GM12878 (cell line): ENCODE data around the gene VPS29.

Experiments used
- ATF3 ChIP-seq: IDR thresholded peaks from 2 replicates; pipeline ENCODE4 v1.6.1; 2011; ENCODE audit warnings: low read depth, mild to moderate bottlenecking, low read length, moderate library complexity, borderline replicate concordance; ENCODE audit errors: extremely low read depth
- BCL11A ChIP-seq: IDR thresholded peaks from 2 replicates; pipeline ENCODE4 v1.6.1; 2011; ENCODE audit warnings: low read depth, low read length
- EZH2 ChIP-seq: IDR thresholded peaks from 2 replicates; pipeline ENCODE4 v1.6.1; 2012; ENCODE audit warnings: low read depth, mild to moderate bottlenecking, control low read depth, inconsistent platforms, low read length, borderline replicate concordance; ENCODE audit not compliant: control insufficient read depth
- FOS ChIP-seq: IDR thresholded peaks from 3 replicates; pipeline ENCODE4 v1.6.1; 2011; ENCODE audit warnings: borderline replicate concordance; ENCODE audit not compliant: insufficient read length; ENCODE audit errors: extremely low read depth
- JUNB ChIP-seq: IDR thresholded peaks from 2 replicates; pipeline ENCODE4 v1.6.1; 2016; ENCODE audit warnings: antibody characterized with exemption, mild to moderate bottlenecking
- NBN ChIP-seq: fragments of 450-650 bp; IDR thresholded peaks from 2 replicates; pipeline ENCODE4 v1.6.1; 2016
- NR2C1 ChIP-seq: fragments of 450-650 bp; IDR thresholded peaks from 2 replicates; pipeline ENCODE4 v1.6.1; 2017; ENCODE audit warnings: antibody characterized with exemption, mild to moderate bottlenecking, moderate library complexity
- POLR2A ChIP-seq: IDR thresholded peaks from 2 replicates; pipeline ENCODE4 v1.6.1; 2011; ENCODE audit warnings: low read depth, mild to moderate bottlenecking, low read length
- POLR2AphosphoS5 ChIP-seq: IDR thresholded peaks from 2 replicates; pipeline ENCODE4 v1.6.1; 2011; ENCODE audit warnings: mild to moderate bottlenecking, low read length, inconsistent platforms
- SUZ12 ChIP-seq: fragments of 200-600 bp; sonication (generic); IDR thresholded peaks from one replicate; pipeline ENCODE4 v1.6.1; 2018; ENCODE audit warnings: antibody characterized with exemption, mild to moderate bottlenecking; ENCODE audit not compliant: unreplicated experiment
- ZNF687 ChIP-seq: fragments of 450-650 bp; IDR thresholded peaks from 2 replicates; pipeline ENCODE4 v1.6.1; 2017; ENCODE audit warnings: mild to moderate bottlenecking, moderate library complexity
- TF ChIP-seq, protein P1 (sequence below), 3 experiments: IDR thresholded peaks in 2 of 3; conservative IDR thresholded peaks in 1 of 3; 2 replicates each; pipeline ENCODE4 v1.5.1; 2011; ENCODE audit warnings: low read depth in 3 of 3, low read length in 3 of 3, mild to moderate bottlenecking in 3 of 3, control low read depth in 2 of 3, moderate library complexity in 2 of 3, inconsistent platforms in 1 of 3, mixed read lengths in 1 of 3; ENCODE audit not compliant: control insufficient read depth in 2 of 3, insufficient read depth in 1 of 3; ENCODE audit errors: extremely low read depth in 1 of 3
- TF ChIP-seq, protein P2 (sequence below): IDR thresholded peaks from 2 replicates; pipeline ENCODE4 v1.6.1; 2012; ENCODE audit warnings: low read depth, low read length, improper control_type of control experiment
- TF ChIP-seq, protein P3 (sequence below): fragments of 450-650 bp; IDR thresholded peaks from 2 replicates; pipeline ENCODE4 v1.6.1; 2017; ENCODE audit warnings: mild to moderate bottlenecking, moderate library complexity

- TF ChIP-seq ZNF687 (no peak), FOS (no peak), NBN (no peak), JUNB (no peak), POLR2A (no peak), POLR2AphosphoS5 (no peak), EZH2 (no peak), BCL11A (no peak), SUZ12 (no peak), ATF3 (no peak), NR2C1 (no peak)
- TF ChIP-seq, protein P1, sequence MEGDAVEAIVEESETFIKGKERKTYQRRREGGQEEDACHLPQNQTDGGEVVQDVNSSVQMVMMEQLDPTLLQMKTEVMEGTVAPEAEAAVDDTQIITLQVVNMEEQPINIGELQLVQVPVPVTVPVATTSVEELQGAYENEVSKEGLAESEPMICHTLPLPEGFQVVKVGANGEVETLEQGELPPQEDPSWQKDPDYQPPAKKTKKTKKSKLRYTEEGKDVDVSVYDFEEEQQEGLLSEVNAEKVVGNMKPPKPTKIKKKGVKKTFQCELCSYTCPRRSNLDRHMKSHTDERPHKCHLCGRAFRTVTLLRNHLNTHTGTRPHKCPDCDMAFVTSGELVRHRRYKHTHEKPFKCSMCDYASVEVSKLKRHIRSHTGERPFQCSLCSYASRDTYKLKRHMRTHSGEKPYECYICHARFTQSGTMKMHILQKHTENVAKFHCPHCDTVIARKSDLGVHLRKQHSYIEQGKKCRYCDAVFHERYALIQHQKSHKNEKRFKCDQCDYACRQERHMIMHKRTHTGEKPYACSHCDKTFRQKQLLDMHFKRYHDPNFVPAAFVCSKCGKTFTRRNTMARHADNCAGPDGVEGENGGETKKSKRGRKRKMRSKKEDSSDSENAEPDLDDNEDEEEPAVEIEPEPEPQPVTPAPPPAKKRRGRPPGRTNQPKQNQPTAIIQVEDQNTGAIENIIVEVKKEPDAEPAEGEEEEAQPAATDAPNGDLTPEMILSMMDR (IDR thresholded peaks at IDR 0.05 in 2 of 3, conservative IDR thresholded peaks at IDR 0.05 in 1 of 3; ENCODE audit: control insufficient read depth in 2 of 3, extremely low read depth in 1 of 3, insufficient read depth in 1 of 3, low read depth in 3 of 3, low read length in 3 of 3): no peak
- TF ChIP-seq, protein P2, sequence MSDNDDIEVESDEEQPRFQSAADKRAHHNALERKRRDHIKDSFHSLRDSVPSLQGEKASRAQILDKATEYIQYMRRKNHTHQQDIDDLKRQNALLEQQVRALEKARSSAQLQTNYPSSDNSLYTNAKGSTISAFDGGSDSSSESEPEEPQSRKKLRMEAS: no peak
- TF ChIP-seq, protein P3, sequence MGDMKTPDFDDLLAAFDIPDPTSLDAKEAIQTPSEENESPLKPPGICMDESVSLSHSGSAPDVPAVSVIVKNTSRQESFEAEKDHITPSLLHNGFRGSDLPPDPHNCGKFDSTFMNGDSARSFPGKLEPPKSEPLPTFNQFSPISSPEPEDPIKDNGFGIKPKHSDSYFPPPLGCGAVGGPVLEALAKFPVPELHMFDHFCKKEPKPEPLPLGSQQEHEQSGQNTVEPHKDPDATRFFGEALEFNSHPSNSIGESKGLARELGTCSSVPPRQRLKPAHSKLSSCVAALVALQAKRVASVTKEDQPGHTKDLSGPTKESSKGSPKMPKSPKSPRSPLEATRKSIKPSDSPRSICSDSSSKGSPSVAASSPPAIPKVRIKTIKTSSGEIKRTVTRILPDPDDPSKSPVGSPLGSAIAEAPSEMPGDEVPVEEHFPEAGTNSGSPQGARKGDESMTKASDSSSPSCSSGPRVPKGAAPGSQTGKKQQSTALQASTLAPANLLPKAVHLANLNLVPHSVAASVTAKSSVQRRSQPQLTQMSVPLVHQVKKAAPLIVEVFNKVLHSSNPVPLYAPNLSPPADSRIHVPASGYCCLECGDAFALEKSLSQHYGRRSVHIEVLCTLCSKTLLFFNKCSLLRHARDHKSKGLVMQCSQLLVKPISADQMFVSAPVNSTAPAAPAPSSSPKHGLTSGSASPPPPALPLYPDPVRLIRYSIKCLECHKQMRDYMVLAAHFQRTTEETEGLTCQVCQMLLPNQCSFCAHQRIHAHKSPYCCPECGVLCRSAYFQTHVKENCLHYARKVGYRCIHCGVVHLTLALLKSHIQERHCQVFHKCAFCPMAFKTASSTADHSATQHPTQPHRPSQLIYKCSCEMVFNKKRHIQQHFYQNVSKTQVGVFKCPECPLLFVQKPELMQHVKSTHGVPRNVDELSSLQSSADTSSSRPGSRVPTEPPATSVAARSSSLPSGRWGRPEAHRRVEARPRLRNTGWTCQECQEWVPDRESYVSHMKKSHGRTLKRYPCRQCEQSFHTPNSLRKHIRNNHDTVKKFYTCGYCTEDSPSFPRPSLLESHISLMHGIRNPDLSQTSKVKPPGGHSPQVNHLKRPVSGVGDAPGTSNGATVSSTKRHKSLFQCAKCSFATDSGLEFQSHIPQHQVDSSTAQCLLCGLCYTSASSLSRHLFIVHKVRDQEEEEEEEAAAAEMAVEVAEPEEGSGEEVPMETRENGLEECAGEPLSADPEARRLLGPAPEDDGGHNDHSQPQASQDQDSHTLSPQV: no peak
These were observed 1.5 kb upstream of the VPS29 start for GRCh38 chr12:110503432-110503831.
